Breast epithelium (tissue), 4 donors: Measurements from ENCODE around the gene SIGMAR1. TPM values are rescaled to one million over a fixed set of nuclear protein-coding genes. Genes with fewer than 3 reads are reported as not detected.

Source experiments
- DNase-seq, 2 donors: peaks; one replicate each; pipeline ENCODE4 v3.0.0-alpha.2; 2019; ENCODE audit warnings: low spot score in 2 of 2
- H3K27ac ChIP-seq, 2 donors: fragments of 200-600 bp; sonication (generic) in 1 of 2; one replicate each; pipeline ENCODE4 v1.5.1; 2016 to 2019; ENCODE audit warnings: mild to moderate bottlenecking in 1 of 2
- H3K27me3 ChIP-seq, 2 donors: fragments of 200-600 bp; sonication (generic) in 1 of 2; one replicate each; pipeline versions ENCODE4 v1.5.1 to v1.6.0; 2017 to 2019; ENCODE audit warnings: control low read depth in 1 of 2, mild to moderate bottlenecking in 1 of 2
- H3K36me3 ChIP-seq: fragments of 200-600 bp; one replicate; pipeline ENCODE4 v1.5.1; 2019
- H3K4me1 ChIP-seq, 2 donors: fragments of 200-600 bp; sonication (generic); one replicate each; pipeline ENCODE4 v1.5.1; 2016 to 2019; ENCODE audit warnings: control low read depth in 1 of 2
- H3K4me3 ChIP-seq, 3 donors: fragments of 200-600 bp; sonication (generic); 1 replicate in 2 of 3; 2 replicates in 1 of 3; pipeline ENCODE4 v1.5.1; 2016 to 2019; ENCODE audit warnings: mild to moderate bottlenecking in 3 of 3, moderate library complexity in 2 of 3
- H3K9me3 ChIP-seq, 2 donors: fragments of 200-600 bp; sonication (generic) in 1 of 2; one replicate each; pipeline ENCODE4 v1.5.1; 2016 to 2019; ENCODE audit warnings: control low read depth in 1 of 2
- CTCF ChIP-seq, 3 donors: fragments of 450-650 bp; IDR thresholded peaks; one replicate each; pipeline ENCODE4 v1.5.1; 2016 to 2017; ENCODE audit warnings: antibody characterized with exemption in 3 of 3, mild to moderate bottlenecking in 3 of 3, moderate library complexity in 3 of 3
- POLR2A ChIP-seq: fragments of 450-650 bp; IDR thresholded peaks from one replicate; pipeline ENCODE4 v1.6.1; 2016; ENCODE audit warnings: antibody characterized with exemption, mild to moderate bottlenecking, moderate library complexity
- POLR2AphosphoS5 ChIP-seq, 3 donors: sonication (generic); formaldehyde crosslinking; IDR thresholded peaks; one replicate each; pipeline ENCODE4 v1.6.1; 2017; ENCODE audit warnings: antibody characterized with exemption in 3 of 3
- intact Hi-C: fragments of 100-400 bp; cut with DNase I; formaldehyde crosslinking; loops from one replicate; pipeline ENCODE4 v1.15.1; 2023; ENCODE audit warnings: low total_unique reads
- total RNA-seq, 3 donors: library from RNA; depleted of rRNA; stranded (reverse); fragments of >200 nt; gene quantifications; one replicate each; pipeline ENCODE4 v1.1.0, GENCODE V29; 2016

SIGMAR1 gene
- total RNA-seq, 3 donors from 2014 or later: 62.6 to 84.8 (median 70.8) TPM

DNA sequence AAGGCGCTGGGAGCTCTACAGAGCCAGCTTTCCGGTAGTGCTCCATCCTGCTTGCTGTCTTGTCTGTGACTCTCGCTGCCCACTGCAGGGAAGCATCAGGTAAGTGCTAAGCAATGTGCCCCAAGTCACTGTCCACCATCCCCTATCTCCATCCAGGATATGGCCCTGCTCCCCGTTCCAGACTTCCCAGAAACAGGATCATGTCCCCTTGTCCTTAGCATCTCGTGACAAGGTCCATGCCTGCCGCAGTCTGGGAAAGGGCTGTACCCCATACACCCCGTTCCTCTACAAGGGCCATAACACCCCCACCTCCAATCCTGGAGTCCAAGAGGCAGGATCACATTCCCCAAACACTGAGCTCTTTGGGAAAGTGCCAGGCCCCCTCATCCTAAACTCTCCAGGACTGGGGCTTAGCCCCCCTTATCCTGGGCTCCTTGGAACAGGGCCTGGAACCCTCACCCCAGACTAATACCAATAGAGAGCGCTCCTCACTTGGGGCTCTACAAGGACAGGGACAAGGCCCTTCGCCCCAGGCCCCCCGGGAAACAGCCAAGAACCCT lies 26.3 kb downstream of the SIGMAR1 start:
- TF ChIP-seq POLR2A: no peak
- no peak for TF ChIP-seq POLR2AphosphoS5 (IDR thresholded peaks at IDR 0.05)
- no peak for TF ChIP-seq CTCF (IDR thresholded peaks at IDR 0.05)
- intact Hi-C loops: no loop called here
- peaks cover 0 to 5% of the 10 kb centered on the region in 2 donors for H3K4me1 ChIP-seq
- peak overlapping the region; percentile 92 to 96 for H3K27ac ChIP-seq
- no peaks in the 10 kb centered on the region for H3K36me3 ChIP-seq
- DNase-seq: no peak
- no peaks in the 10 kb centered on the region for H3K27me3 ChIP-seq
- H3K9me3 ChIP-seq: no peaks in the 10 kb centered on the region
- H3K4me3 ChIP-seq: peak overlapping the region; percentile 62 to 92 (median 71)

DNA sequence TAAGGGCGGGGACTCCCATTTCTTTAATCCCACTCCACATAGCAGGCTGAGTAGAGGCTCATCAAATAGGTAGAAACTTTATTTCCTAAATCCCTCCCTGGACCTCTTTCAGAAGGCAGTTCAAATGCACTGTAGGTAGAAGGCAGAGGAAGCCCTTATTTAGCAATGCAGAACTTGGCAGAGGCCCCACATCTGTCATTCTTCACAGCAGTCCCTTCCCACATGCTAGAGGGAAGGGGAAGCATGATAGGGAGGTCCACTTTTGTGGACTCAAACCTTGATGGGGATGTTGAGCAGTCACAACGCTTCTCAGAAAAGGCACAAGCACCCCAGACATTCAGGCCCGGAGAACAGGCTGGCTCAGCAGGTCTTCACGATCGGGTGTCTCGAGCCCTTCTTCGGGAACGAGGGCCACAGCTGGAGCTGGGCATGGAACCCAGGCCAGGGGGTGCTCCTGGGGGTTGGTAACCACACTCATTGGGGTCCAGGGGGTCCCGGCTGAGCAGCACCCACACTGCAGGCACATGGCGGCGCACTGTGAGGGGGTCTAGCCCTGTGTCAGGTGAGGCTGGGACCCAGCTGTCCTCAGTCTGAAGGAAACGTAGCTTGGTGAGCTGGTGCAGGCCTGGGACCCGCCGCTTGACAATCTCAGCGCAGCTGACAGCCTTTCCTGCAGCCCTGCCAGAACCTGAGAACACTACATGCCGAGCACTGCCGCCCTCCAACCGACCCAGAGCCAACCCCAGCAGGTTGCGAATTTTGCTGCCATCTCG lies 27.0 kb downstream of the SIGMAR1 start:
- Histone ChIP-seq H3K36me3 (no peaks in the 10 kb centered on the region), H3K4me3 (peak overlapping the region in 1 of 3 donors; percentile 92), H3K27me3 (no peaks in the 10 kb centered on the region), H3K4me1 (peaks cover 0 to 5% of the 10 kb centered on the region in 2 donors), H3K27ac (peak overlapping the region in 1 of 2 donors; percentile 92), H3K9me3 (no peaks in the 10 kb centered on the region)
- no peak for DNase-seq
- no peak for TF ChIP-seq POLR2A
- no peak for TF ChIP-seq CTCF (IDR thresholded peaks at IDR 0.05)
- no peak for TF ChIP-seq POLR2AphosphoS5 (IDR thresholded peaks at IDR 0.05)
- intact Hi-C loops: no loop called here

- no peaks in the 10 kb centered on the region for H3K9me3 ChIP-seq
- no peak for DNase-seq
- no peak overlapping the region for H3K4me3 ChIP-seq
- H3K4me1 ChIP-seq: peaks cover 0 to 5% of the 10 kb centered on the region in 2 donors
- no peaks in the 10 kb centered on the region for H3K36me3 ChIP-seq
- TF ChIP-seq CTCF (IDR thresholded peaks at IDR 0.05) (no peak), POLR2AphosphoS5 (IDR thresholded peaks at IDR 0.05) (no peak), POLR2A (no peak)
- no peaks in the 10 kb centered on the region for H3K27me3 ChIP-seq
- intact Hi-C loops: loop anchor here (10.0 kb wide), 1 partner anchor 63 kb away; no protein-coding TSS in a partner anchor
- no peak overlapping the region for H3K27ac ChIP-seq
Measured at GRCh38 chr9:34607331-34607730, 30.3 kb downstream of the SIGMAR1 start.

DNA sequence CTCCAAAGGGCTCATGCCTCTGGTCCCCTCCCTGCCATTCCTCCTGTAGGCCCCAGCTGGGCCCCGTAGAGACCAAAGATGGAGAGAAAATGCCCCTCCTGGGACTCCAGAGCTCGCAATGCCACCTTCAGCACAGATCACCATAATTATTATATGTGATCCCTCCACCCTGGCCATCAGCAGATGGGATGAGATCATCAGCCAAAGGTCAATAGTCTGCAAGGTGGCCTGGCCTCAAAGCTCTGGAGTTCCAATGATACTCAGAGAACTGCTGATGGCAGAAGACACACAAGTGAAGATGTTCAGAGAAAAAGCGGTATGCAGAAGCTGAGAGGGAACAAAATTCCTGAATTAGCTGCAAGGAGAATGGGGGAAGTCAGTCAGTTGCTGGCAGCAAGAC lies 30.7 kb downstream of the SIGMAR1 start:
- H3K9me3 ChIP-seq: no peaks in the 10 kb centered on the region
- H3K36me3 ChIP-seq: no peaks in the 10 kb centered on the region
- H3K27me3 ChIP-seq: no peaks in the 10 kb centered on the region
- H3K4me3 ChIP-seq: no peak overlapping the region
- no peak overlapping the region for H3K27ac ChIP-seq
- intact Hi-C loops: loop anchor here (10.0 kb wide), 1 partner anchor 62 kb away; no protein-coding TSS in a partner anchor
- peaks cover 0 to 5% of the 10 kb centered on the region in 2 donors for H3K4me1 ChIP-seq
- no peak for DNase-seq
- TF ChIP-seq POLR2AphosphoS5 (IDR thresholded peaks at IDR 0.05): no peak
- no peak for TF ChIP-seq CTCF (IDR thresholded peaks at IDR 0.05)
- no peak for TF ChIP-seq POLR2A

DNA sequence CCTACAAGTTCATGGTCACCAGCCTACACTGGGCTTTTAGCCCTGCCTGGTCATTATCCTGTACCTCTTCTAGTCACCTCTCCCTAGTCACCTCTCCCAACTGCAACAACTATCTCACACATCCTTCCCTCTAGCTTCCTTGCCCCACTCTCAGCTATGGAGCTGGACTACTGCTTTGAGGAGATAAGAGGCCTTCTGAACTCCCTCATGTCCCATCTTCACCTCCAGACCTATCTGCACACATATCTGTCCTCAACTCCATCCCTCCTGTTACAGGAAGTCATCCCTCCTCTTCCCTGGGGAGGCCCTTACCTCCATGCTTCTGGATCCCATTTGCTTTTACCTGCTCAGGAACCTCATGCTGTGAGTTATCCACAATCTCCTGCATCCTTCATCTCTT lies 31.4 kb downstream of the SIGMAR1 start:
- no peak for DNase-seq
- Histone ChIP-seq H3K27me3 (no peaks in the 10 kb centered on the region), H3K4me3 (no peak overlapping the region), H3K4me1 (peaks cover 0 to under 1% of the 10 kb centered on the region in 2 donors), H3K36me3 (no peaks in the 10 kb centered on the region), H3K27ac (no peak overlapping the region), H3K9me3 (no peaks in the 10 kb centered on the region)
- intact Hi-C loops: loop anchor here (10.0 kb wide), 1 partner anchor 61 kb away; no protein-coding TSS in a partner anchor
- TF ChIP-seq POLR2A (no peak), CTCF (IDR thresholded peaks at IDR 0.05) (no peak), POLR2AphosphoS5 (IDR thresholded peaks at IDR 0.05) (no peak)
